ENCODE data around the gene TUFT1.

GRCh38 chr1:151574575-151575529 lies 34.7 kb downstream of the TUFT1 start:
- TF ChIP-seq SRF (IDR thresholded peaks at IDR 0.05; ENCODE audit: low read depth in 2 of 2, low read length in 2 of 2) (no peak), HDAC2 (IDR thresholded peaks at IDR 0.05) (no peak), EP300 (IDR thresholded peaks at IDR 0.05; ENCODE audit: borderline replicate concordance in 1 of 2, control insufficient read depth in 1 of 2, low read depth in 2 of 2, low read length in 2 of 2) (no peak), ZNF274 (IDR thresholded peaks at IDR 0.05; ENCODE audit: insufficient read depth, insufficient read length) (no peak), CTCF (IDR thresholded peaks at IDR 0.05 in 2 of 3, conservative IDR thresholded peaks at IDR 0.05 in 1 of 3; ENCODE audit: control insufficient read depth in 2 of 3, extremely low read depth in 1 of 3, insufficient read depth in 1 of 3, low read depth in 3 of 3, low read length in 3 of 3) (no peak), MXI1 (IDR thresholded peaks at IDR 0.05; ENCODE audit: low read depth, low read length) (no peak)
- TF ChIP-seq, protein P1, sequence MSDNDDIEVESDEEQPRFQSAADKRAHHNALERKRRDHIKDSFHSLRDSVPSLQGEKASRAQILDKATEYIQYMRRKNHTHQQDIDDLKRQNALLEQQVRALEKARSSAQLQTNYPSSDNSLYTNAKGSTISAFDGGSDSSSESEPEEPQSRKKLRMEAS (IDR thresholded peaks at IDR 0.05; ENCODE audit: low read depth, low read length): no peak

Measured in GM12878 (cell line).